RWPE1 (cell line): ENCODE data around the gene PLVAP.
A peak's percentile ranks its signal among the peaks of the same experiment; 100 is the strongest.

Experiments
- CTCF ChIA-PET: fragments of 350-600 bp; sonication (Branson Sonifier 250); formaldehyde crosslinking; extraction: SDS; loops from one replicate; lab custom pipeline; 2021; lab: Yijun Ruan, JAX
- POLR2A ChIA-PET: fragments of 400-600 bp; formaldehyde crosslinking; extraction: SDS; loops from one replicate; lab custom pipeline; 2020; ENCODE audit warnings: antibody characterized with exemption; ENCODE audit not compliant: low non-redundant PET; lab: Yijun Ruan, JAX
- DNase-seq: peaks from one replicate; pipeline ENCODE4 v3.0.0; 2012; ENCODE audit warnings: low spot score
- H3K27ac ChIP-seq: fragments of 450-650 bp; 2 replicates; pipeline ENCODE4 v1.5.1; 2017
- TF ChIP-seq, protein P1 (sequence below): fragments of 450-650 bp; conservative IDR thresholded peaks from 2 replicates; pipeline ENCODE4 v1.5.1; 2017; ENCODE audit warnings: low read depth, mild to moderate bottlenecking

Gene PLVAP

DNA sequence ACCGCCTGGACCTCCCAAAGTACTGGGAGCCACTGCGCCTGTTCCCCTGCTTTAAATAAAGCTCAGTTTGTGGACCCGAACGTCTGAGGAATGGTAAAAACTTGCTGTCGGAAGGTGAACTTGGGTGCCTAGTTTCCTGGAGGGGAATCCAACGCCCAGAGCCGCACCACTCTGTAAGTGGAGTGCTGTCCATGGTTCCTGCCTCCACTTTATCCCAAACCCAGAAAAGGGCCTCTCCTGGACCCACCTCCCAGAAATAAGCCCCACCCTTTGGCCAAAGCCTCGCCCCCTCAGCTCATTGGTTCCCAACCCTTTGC, 44.8 kb downstream of the PLVAP start:
- DNase-seq = no peak
- H3K27ac ChIP-seq = peak overlapping the region; percentile 98
- TF ChIP-seq, protein P1, sequence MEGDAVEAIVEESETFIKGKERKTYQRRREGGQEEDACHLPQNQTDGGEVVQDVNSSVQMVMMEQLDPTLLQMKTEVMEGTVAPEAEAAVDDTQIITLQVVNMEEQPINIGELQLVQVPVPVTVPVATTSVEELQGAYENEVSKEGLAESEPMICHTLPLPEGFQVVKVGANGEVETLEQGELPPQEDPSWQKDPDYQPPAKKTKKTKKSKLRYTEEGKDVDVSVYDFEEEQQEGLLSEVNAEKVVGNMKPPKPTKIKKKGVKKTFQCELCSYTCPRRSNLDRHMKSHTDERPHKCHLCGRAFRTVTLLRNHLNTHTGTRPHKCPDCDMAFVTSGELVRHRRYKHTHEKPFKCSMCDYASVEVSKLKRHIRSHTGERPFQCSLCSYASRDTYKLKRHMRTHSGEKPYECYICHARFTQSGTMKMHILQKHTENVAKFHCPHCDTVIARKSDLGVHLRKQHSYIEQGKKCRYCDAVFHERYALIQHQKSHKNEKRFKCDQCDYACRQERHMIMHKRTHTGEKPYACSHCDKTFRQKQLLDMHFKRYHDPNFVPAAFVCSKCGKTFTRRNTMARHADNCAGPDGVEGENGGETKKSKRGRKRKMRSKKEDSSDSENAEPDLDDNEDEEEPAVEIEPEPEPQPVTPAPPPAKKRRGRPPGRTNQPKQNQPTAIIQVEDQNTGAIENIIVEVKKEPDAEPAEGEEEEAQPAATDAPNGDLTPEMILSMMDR = no peak
- CTCF ChIA-PET = interaction anchor here (1.2 kb wide), 1 partner anchor 27 kb away, joined by 3 read pairs; the partner anchor contains the start of gene MRPL34
- POLR2A ChIA-PET = interaction anchor here (0.6 kb wide), 1 partner anchor 13 kb away, joined by 3 read pairs; no protein-coding TSS in a partner anchor

DNA sequence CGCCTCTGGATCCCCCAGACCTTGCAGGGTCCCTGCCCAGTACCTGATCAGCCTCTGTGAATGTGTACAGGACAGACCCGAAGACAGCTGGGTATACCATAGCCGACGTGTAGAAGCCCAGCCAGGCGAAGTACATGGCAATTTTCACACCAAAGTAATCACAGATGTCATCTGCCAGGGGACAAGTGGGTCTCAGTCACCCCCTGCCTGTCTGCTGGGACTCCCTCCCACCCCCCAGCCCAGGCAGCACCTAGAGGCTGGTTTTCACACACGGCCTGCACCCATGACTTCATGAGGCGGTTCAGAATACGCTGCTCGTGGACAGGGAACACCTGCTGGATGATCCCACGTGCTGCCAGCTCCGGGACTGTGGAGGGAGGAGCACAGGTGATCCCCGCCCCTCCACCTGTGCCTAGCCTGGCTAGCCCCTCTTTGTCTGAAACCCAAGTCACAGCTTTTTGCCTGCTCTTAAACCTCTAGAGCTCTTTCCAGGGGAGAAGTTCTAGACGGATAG, 46.0 kb downstream of the PLVAP start:
- ChIA-PET CTCF (interaction anchor here (0.5 to 0.7 kb wide), 2 partner anchors 59 to 194 kb away, joined by 3 read pairs; no protein-coding TSS in a partner anchor), POLR2A (no interaction called here)
- peak overlapping the region; percentile 20 for H3K27ac ChIP-seq
- DNase-seq = no peak
- TF ChIP-seq, protein P1 = no peak

GRCh38 chr19:17330262-17331044, 46.7 kb downstream of the PLVAP start:
- peak overlapping the region; percentile 20 for H3K27ac ChIP-seq
- ChIA-PET POLR2A (no interaction called here), CTCF (interaction anchor here (0.6 to 0.7 kb wide), 2 partner anchors 11 to 232 kb away, joined by 3 to 4 read pairs; no protein-coding TSS in a partner anchor)
- TF ChIP-seq, protein P1 = no peak
- DNase-seq = no peak

GRCh38 chr19:17329366-17330261, 47.5 kb downstream of the PLVAP start:
- CTCF ChIA-PET = interaction anchor here (0.6 to 0.7 kb wide), 2 partner anchors 11 to 233 kb away, joined by 3 to 4 read pairs; no protein-coding TSS in a partner anchor
- no peak overlapping the region for H3K27ac ChIP-seq
- no peak for DNase-seq
- TF ChIP-seq, protein P1 = no peak
- POLR2A ChIA-PET = no interaction called here

GRCh38 chr19:17328517-17329365, 48.4 kb downstream of the PLVAP start:
- DNase-seq = no peak
- CTCF ChIA-PET = no interaction called here
- TF ChIP-seq, protein P1 = no peak
- peak overlapping the region; percentile 97 for H3K27ac ChIP-seq
- POLR2A ChIA-PET = no interaction called here
